ENCODE measurements around the gene ZNF692. TPM values are rescaled to one million over a fixed set of nuclear protein-coding genes. Genes with fewer than 3 reads are reported as not detected.

The ZNF692 gene
- total RNA-seq, 6 donors from 2014 or later = 25.7 to 248 (median 34.1) TPM

- DNase-seq (no peak), ATAC-seq (ENCODE audit: low FRiP score in 2 of 2) (no peak)
- Histone ChIP-seq H3K4me3 (no peak overlapping the region), H3K4me1 (peaks cover 19 to 35% (median 27%) of the 10 kb centered on the region in 4 donors), H3K27ac (no peak overlapping the region), H3K27me3 (no peaks in the 10 kb centered on the region), H3K9me3 (no peaks in the 10 kb centered on the region), H3K36me3 (peaks cover 0 to 1% (median under 1%) of the 10 kb centered on the region in 4 donors)
- 41 to 50% methylated on average over 3 of the region's 3 CpGs for WGBS, 2 donors
- no peak for TF ChIP-seq CTCF (IDR thresholded peaks at IDR 0.05)
- TF ChIP-seq EP300 (IDR thresholded peaks at IDR 0.05) = no peak
- TF ChIP-seq POLR2A (IDR thresholded peaks at IDR 0.05) = no peak
- no peak for TF ChIP-seq POLR2AphosphoS5 (IDR thresholded peaks at IDR 0.05)
Measured at GRCh38 chr1:248828845-248829244, 30.0 kb downstream of the ZNF692 start.

DNA sequence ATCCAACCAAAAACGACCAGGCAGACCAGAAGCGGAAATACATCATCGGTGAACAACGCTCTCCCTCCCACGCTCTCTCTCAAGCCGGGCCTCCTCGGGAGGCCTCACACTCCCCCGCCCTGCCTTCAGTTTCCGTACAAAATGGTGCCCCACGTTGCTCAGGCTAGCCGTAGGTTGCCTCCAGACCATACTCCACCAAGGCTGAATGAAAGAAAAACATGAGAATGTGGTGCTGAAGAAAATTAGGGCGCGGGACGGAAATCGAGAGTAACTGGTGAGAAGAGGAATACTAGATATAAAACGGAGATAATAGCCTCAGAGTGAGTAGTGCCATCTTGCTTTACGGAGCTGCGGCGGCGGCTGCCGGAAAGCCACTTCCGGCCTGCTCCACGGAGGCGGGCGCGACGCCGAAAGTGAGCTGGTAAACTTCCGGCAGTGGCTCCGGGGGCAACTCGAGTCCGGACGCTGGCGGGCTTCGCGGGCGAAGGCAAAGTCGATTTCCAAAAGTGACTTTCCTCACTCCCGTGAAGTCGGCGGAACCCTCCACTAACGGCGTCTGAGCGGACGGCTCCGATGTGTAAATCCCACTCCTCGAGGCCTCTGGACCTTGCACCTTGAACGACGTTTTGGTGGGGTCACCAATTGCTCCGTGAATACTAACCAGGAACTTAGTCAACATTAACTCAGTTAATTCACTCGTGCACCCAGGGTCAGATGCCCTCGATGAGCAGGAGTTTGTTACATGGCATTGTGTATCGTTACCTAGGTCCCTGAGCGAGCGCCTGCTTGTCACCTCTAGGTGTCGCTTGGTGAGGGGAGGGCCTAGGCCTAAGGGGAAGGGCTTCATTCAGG is 32.8 kb downstream of the ZNF692 start, which contains the start of gene SH3BP5L:
SH3BP5L (minus strand) TSS at position 7 of the 852 bp plus-strand sequence. CDS start 980 bp downstream, outside the sequence.
- peaks cover 44 to 61% (median 53%) of the 10 kb centered on the region in 4 donors for H3K4me1 ChIP-seq
- DNase-seq = peak; percentile 96 to 97
- H3K27me3 ChIP-seq = no peaks in the 10 kb centered on the region
- peak within 1 kb of the TSS; percentile 48 to 91 (median 78) for H3K4me3 ChIP-seq
- H3K36me3 ChIP-seq = peaks cover 0 to 5% (median 3%) of the 10 kb centered on the region in 4 donors
- ATAC-seq (ENCODE audit: low FRiP score in 2 of 2) = peak; percentile 97
- H3K9me3 ChIP-seq = no peaks in the 10 kb centered on the region
- peak within 1 kb of the TSS; percentile 91 to 97 (median 95) for H3K27ac ChIP-seq
- WGBS, 2 donors = 0 to 1% methylated on average over 39 to 54 of the region's 56 CpGs
- peak; percentile 29 to 66 (median 54) for TF ChIP-seq CTCF (IDR thresholded peaks at IDR 0.05)
- no peak for TF ChIP-seq EP300 (IDR thresholded peaks at IDR 0.05)
- peak; percentile 69 to 81 for TF ChIP-seq POLR2AphosphoS5 (IDR thresholded peaks at IDR 0.05)
- peak in 3 of 4 donors; percentile 53 to 84 (median 79) for TF ChIP-seq POLR2A (IDR thresholded peaks at IDR 0.05)

DNA sequence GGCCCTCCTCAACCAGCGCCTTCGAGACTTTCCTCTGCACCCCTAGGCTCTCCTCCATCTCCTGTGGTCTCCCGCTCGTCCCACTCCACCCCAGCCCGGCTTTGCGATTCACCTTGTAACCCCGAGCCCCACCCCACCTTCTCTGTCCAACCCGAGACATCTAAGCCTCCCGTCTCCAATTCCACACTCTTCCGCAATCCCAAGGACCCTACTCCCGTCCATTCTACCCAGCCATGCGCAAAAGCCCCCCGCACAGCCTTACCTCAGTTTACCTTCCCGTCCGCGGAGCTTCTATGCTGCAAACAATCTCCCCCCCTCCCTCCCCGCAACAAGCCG is 33.3 kb downstream of the ZNF692 start:
- ATAC-seq (ENCODE audit: low FRiP score in 2 of 2) = peak; percentile 0 to 4
- no peak for DNase-seq
- H3K27ac ChIP-seq = peak overlapping the region; percentile 91 to 97 (median 95)
- H3K4me1 ChIP-seq = peaks cover 47 to 66% (median 56%) of the 10 kb centered on the region in 4 donors
- TF ChIP-seq POLR2AphosphoS5 (IDR thresholded peaks at IDR 0.05) (peak in 1 of 2 donors; percentile 48), POLR2A (IDR thresholded peaks at IDR 0.05) (no peak), EP300 (IDR thresholded peaks at IDR 0.05) (no peak), CTCF (IDR thresholded peaks at IDR 0.05) (no peak)
- no peaks in the 10 kb centered on the region for H3K27me3 ChIP-seq
- H3K4me3 ChIP-seq = peak overlapping the region; percentile 48 to 91 (median 78)
- H3K9me3 ChIP-seq = no peaks in the 10 kb centered on the region
- H3K36me3 ChIP-seq = peaks cover 0 to 10% (median 3%) of the 10 kb centered on the region in 4 donors
- WGBS, 2 donors = 0 to 1% methylated on average over 18 of the region's 18 CpGs

GRCh38 chr1:248825136-248825535 is 33.7 kb downstream of the ZNF692 start:
- ATAC-seq (ENCODE audit: low FRiP score in 2 of 2) (no peak), DNase-seq (peak; percentile 22 to 39)
- H3K9me3 ChIP-seq = no peaks in the 10 kb centered on the region
- peaks cover 0 to 14% (median 4%) of the 10 kb centered on the region in 4 donors for H3K36me3 ChIP-seq
- H3K4me1 ChIP-seq = peaks cover 47 to 67% (median 54%) of the 10 kb centered on the region in 4 donors
- peak overlapping the region; percentile 48 to 91 (median 78) for H3K4me3 ChIP-seq
- WGBS, 2 donors = 36 to 44% methylated on average over 10 of the region's 10 CpGs
- H3K27me3 ChIP-seq = no peaks in the 10 kb centered on the region
- TF ChIP-seq POLR2AphosphoS5 (IDR thresholded peaks at IDR 0.05) = no peak
- no peak for TF ChIP-seq POLR2A (IDR thresholded peaks at IDR 0.05)
- no peak for TF ChIP-seq CTCF (IDR thresholded peaks at IDR 0.05)
- TF ChIP-seq EP300 (IDR thresholded peaks at IDR 0.05) = no peak
- peak overlapping the region; percentile 91 to 97 (median 95) for H3K27ac ChIP-seq

All from upper lobe of left lung (tissue), 6 donors.